ENCODE results near the gene MED19. TPM values are rescaled to one million over a fixed set of nuclear protein-coding genes. Genes with fewer than 3 reads are reported as not detected.

Gene MED19
- total RNA-seq, 2 donors from 2014 or later: 14.8 to 39.4 TPM

- Histone ChIP-seq H3K4me3 (no peak overlapping the region), H3K27ac (no peak overlapping the region), H3K36me3 (no peaks in the 10 kb centered on the region), H3K4me1 (replicated peaks) (peaks cover 9% of the 10 kb centered on the region), H3K9me3 (no peaks in the 10 kb centered on the region), H3K27me3 (replicated peaks; ENCODE audit: insufficient read depth) (no peaks in the 10 kb centered on the region)
- no peak for TF ChIP-seq POLR2A (IDR thresholded peaks at IDR 0.05)
- TF ChIP-seq POLR2AphosphoS5 (IDR thresholded peaks at IDR 0.05): no peak
- TF ChIP-seq CTCF (IDR thresholded peaks at IDR 0.05): no peak
- WGBS: 74% methylated on average over 4 of the region's 4 CpGs
- no peak for DNase-seq (ENCODE audit: low spot score)
- intact Hi-C loops (cut with DNase I): no loop called here
These were observed 32.6 kb downstream of the MED19 start for GRCh38 chr11:57679396-57679795.

GRCh38 chr11:57675176-57675941, 36.7 kb downstream of the MED19 start:
- H3K36me3 ChIP-seq: peaks cover 0 to 4% of the 10 kb centered on the region in 2 donors
- no peak for DNase-seq (ENCODE audit: low spot score)
- H3K9me3 ChIP-seq: no peaks in the 10 kb centered on the region
- H3K4me3 ChIP-seq: no peak overlapping the region
- H3K4me1 ChIP-seq (replicated peaks): peaks cover 9% of the 10 kb centered on the region
- WGBS: 81% methylated on average over 3 of the region's 3 CpGs
- intact Hi-C loops (cut with DNase I): no loop called here
- H3K27ac ChIP-seq: peak overlapping the region; percentile 64 to 82
- peak; percentile 75 for TF ChIP-seq POLR2AphosphoS5 (IDR thresholded peaks at IDR 0.05)
- no peak for TF ChIP-seq CTCF (IDR thresholded peaks at IDR 0.05)
- H3K27me3 ChIP-seq (replicated peaks; ENCODE audit: insufficient read depth): no peaks in the 10 kb centered on the region

- Histone ChIP-seq H3K36me3 (peaks cover 0 to 4% of the 10 kb centered on the region in 2 donors), H3K27ac (peak overlapping the region; percentile 64 to 82), H3K4me3 (no peak overlapping the region), H3K27me3 (replicated peaks; ENCODE audit: insufficient read depth) (no peaks in the 10 kb centered on the region), H3K9me3 (no peaks in the 10 kb centered on the region), H3K4me1 (replicated peaks) (peaks cover 9% of the 10 kb centered on the region)
- intact Hi-C loops (cut with DNase I): no loop called here
- no peak for DNase-seq (ENCODE audit: low spot score)
- TF ChIP-seq POLR2A (IDR thresholded peaks at IDR 0.05): no peak
- TF ChIP-seq CTCF (IDR thresholded peaks at IDR 0.05): no peak
- TF ChIP-seq POLR2AphosphoS5 (IDR thresholded peaks at IDR 0.05): no peak
These were observed 37.8 kb downstream of the MED19 start for GRCh38 chr11:57674251-57674650.

GRCh38 chr11:57668434-57668782, 43.6 kb downstream of the MED19 start:
- TF ChIP-seq POLR2A (IDR thresholded peaks at IDR 0.05): no peak
- no peak for TF ChIP-seq CTCF (IDR thresholded peaks at IDR 0.05)
- no peak for TF ChIP-seq POLR2AphosphoS5 (IDR thresholded peaks at IDR 0.05)
- intact Hi-C loops (cut with DNase I): loop anchor here (5.0 kb wide), 2 partner anchors 44 to 94 kb away; partner anchors contain the start of genes CTNND1, MED19 and TMX2
- H3K9me3 ChIP-seq: no peaks in the 10 kb centered on the region
- 0% methylated on average over 31 of the region's 31 CpGs for WGBS
- H3K4me1 ChIP-seq (replicated peaks): no peaks in the 10 kb centered on the region
- H3K27ac ChIP-seq: peak overlapping the region; percentile 97 to 99
- H3K4me3 ChIP-seq: peak overlapping the region; percentile 81 to 99
- no peaks in the 10 kb centered on the region for H3K27me3 ChIP-seq (replicated peaks; ENCODE audit: insufficient read depth)
- peak; percentile 21 for DNase-seq (ENCODE audit: low spot score)
- H3K36me3 ChIP-seq: peaks cover 0 to 4% of the 10 kb centered on the region in 2 donors
